Kidney epithelial cell (primary cell): ENCODE results near the gene LCA5L. TPM values are rescaled to one million over a fixed set of nuclear protein-coding genes. Genes with fewer than 3 reads are reported as not detected.
"Not testable (repeated sequence)": the region's sequence is repeated elsewhere in the genome, so short reads cannot be mapped to it uniquely, and the experiment has no call there.

Experiments
- DNase-seq: peaks from one replicate; pipeline ENCODE4 v3.0.0-alpha.2; 2010; ENCODE audit warnings: low read depth
- H3K27me3 ChIP-seq: 2 replicates; pipeline ENCODE4 v1.6.0; 2011; ENCODE audit warnings: low read length; ENCODE audit not compliant: control insufficient read depth, insufficient read depth
- H3K36me3 ChIP-seq: 2 replicates; pipeline ENCODE4 v1.5.1; 2011; ENCODE audit warnings: low read length; ENCODE audit not compliant: control insufficient read depth, insufficient read depth
- H3K4me3 ChIP-seq: 2 replicates; pipeline ENCODE4 v1.5.1; 2011; ENCODE audit warnings: low read depth, mild to moderate bottlenecking, control low read depth, low read length
- CTCF ChIP-seq: IDR thresholded peaks from 2 replicates; pipeline ENCODE4 v1.5.1; 2011; ENCODE audit warnings: mild to moderate bottlenecking, moderate library complexity, low read length, control low read depth, inconsistent platforms; ENCODE audit not compliant: insufficient read depth, poor library complexity, severe bottlenecking
- total RNA-seq: library from RNA; depleted of rRNA; stranded (reverse); fragments of >200 nt; gene quantifications from 2 replicates; pipeline ENCODE4 v1.2.3, GENCODE V29; 2015

Gene LCA5L
- total RNA-seq, 1 donor from 2014 or later, result 2.0 TPM

- no peak for DNase-seq
- Histone ChIP-seq H3K4me3 (no peak overlapping the region), H3K27me3 (no peaks in the 10 kb centered on the region), H3K36me3 (no peaks in the 10 kb centered on the region)
- no peak for TF ChIP-seq CTCF
These were observed 14.6 kb downstream of the LCA5L start for GRCh38 chr21:39430954-39431353.

- Histone ChIP-seq H3K4me3 (no peak overlapping the region), H3K36me3 (no peaks in the 10 kb centered on the region), H3K27me3 (no peaks in the 10 kb centered on the region)
- DNase-seq, result no peak
- no peak for TF ChIP-seq CTCF
These were observed 15.1 kb downstream of the LCA5L start for GRCh38 chr21:39430457-39430856.

- no peak overlapping the region for H3K4me3 ChIP-seq
These were observed 15.6 kb downstream of the LCA5L start for GRCh38 chr21:39430016-39430415.

GRCh38 chr21:39429445-39429844, 16.1 kb downstream of the LCA5L start:
- H3K36me3 ChIP-seq, result no peaks in the 10 kb centered on the region
- no peak for DNase-seq
- TF ChIP-seq CTCF, result no peak
- no peaks in the 10 kb centered on the region for H3K27me3 ChIP-seq
- H3K4me3 ChIP-seq, result no peak overlapping the region

More at GRCh38 chr21:39430016-39430415, 15.6 kb downstream of the LCA5L start:
- DNase-seq, result no peak
- H3K36me3 ChIP-seq, result no peaks in the 10 kb centered on the region
- no peaks in the 10 kb centered on the region for H3K27me3 ChIP-seq
- no peak for TF ChIP-seq CTCF

GRCh38 chr21:39422527-39423241, 22.9 kb downstream of the LCA5L start:
- no peak for DNase-seq
- H3K4me3 ChIP-seq, result no peak overlapping the region
- no peaks in the 10 kb centered on the region for H3K36me3 ChIP-seq
- no peaks in the 10 kb centered on the region for H3K27me3 ChIP-seq
- TF ChIP-seq CTCF, result no peak

- not testable (repeated sequence) for H3K27me3 ChIP-seq, H3K36me3 ChIP-seq, H3K4me3 ChIP-seq, DNase-seq
These were observed 26.4 kb downstream of the LCA5L start for GRCh38 chr21:39419204-39419603.
